Measurements from ENCODE around the gene DSEL. TPM values are rescaled to one million over a fixed set of nuclear protein-coding genes. Genes with fewer than 3 reads are reported as not detected.

DSEL gene
- total and polyA plus RNA-seq, 2 experiments from 2014 or later, result 4.0 to 18.9 TPM

GRCh38 chr18:67508146-67508545 is 8.4 kb downstream of the DSEL start:
- Histone ChIP-seq H3K79me2 (no peaks in the 10 kb centered on the region), H3K9me3 (ENCODE audit: low read depth) (no peaks in the 10 kb centered on the region), H3K27me3 (no peaks in the 10 kb centered on the region), H3K36me3 (replicated peaks; ENCODE audit: insufficient read depth, low read depth) (no peaks in the 10 kb centered on the region), H3K4me3 (no peak overlapping the region), H3K9me2 (replicated peaks; ENCODE audit: insufficient read depth) (no peaks in the 10 kb centered on the region), H3K4me2 (no peak overlapping the region), H4K20me1 (ENCODE audit: insufficient read depth, poor library complexity, severe bottlenecking) (no peaks in the 10 kb centered on the region), H2AFZ (no peak overlapping the region), H3K27ac (no peak overlapping the region), H3K4me1 (ENCODE audit: insufficient read depth) (peaks cover 8% of the 10 kb centered on the region)
- WGBS (ENCODE audit: low lambda C conversion rate, missing lambda C conversion rate), result 92% methylated on average over 2 of the region's 2 CpGs
- no peak for TF ChIP-seq CTCF (IDR thresholded peaks at IDR 0.05; ENCODE audit: poor library complexity)
- no peak for TF ChIP-seq EZH2phosphoT487 (IDR thresholded peaks at IDR 0.05; ENCODE audit: low read depth, severe bottlenecking, unreplicated experiment)
- no peak for TF ChIP-seq EZH2 (IDR thresholded peaks at IDR 0.05; ENCODE audit: borderline replicate concordance)
- DNase-seq (ENCODE audit: low spot score), result no peak

- DNase-seq (ENCODE audit: low spot score), result no peak
- no peak overlapping the region for H2AFZ ChIP-seq
- 94% methylated on average over 1 of the region's 1 CpG for WGBS (ENCODE audit: low lambda C conversion rate, missing lambda C conversion rate)
- H3K9me3 ChIP-seq (ENCODE audit: low read depth), result no peaks in the 10 kb centered on the region
- H3K4me2 ChIP-seq, result no peak overlapping the region
- no peaks in the 10 kb centered on the region for H3K79me2 ChIP-seq
- no peaks in the 10 kb centered on the region for H3K36me3 ChIP-seq (replicated peaks; ENCODE audit: insufficient read depth, low read depth)
- no peaks in the 10 kb centered on the region for H4K20me1 ChIP-seq (ENCODE audit: insufficient read depth, poor library complexity, severe bottlenecking)
- no peaks in the 10 kb centered on the region for H3K4me1 ChIP-seq (ENCODE audit: insufficient read depth)
- H3K27me3 ChIP-seq, result no peaks in the 10 kb centered on the region
- TF ChIP-seq EZH2 (IDR thresholded peaks at IDR 0.05; ENCODE audit: borderline replicate concordance) (no peak), EZH2phosphoT487 (IDR thresholded peaks at IDR 0.05; ENCODE audit: low read depth, severe bottlenecking, unreplicated experiment) (no peak), CTCF (IDR thresholded peaks at IDR 0.05; ENCODE audit: poor library complexity) (no peak)
- H3K27ac ChIP-seq, result no peak overlapping the region
- H3K9me2 ChIP-seq (replicated peaks; ENCODE audit: insufficient read depth), result no peaks in the 10 kb centered on the region
- H3K4me3 ChIP-seq, result no peak overlapping the region
Observed at GRCh38 chr18:67504739-67505138, 11.8 kb downstream of the DSEL start.

- WGBS (ENCODE audit: low lambda C conversion rate, missing lambda C conversion rate), result 92% methylated on average over 3 of the region's 3 CpGs
- Histone ChIP-seq H3K4me3 (no peak overlapping the region), H3K4me2 (no peak overlapping the region), H3K27me3 (no peaks in the 10 kb centered on the region), H3K9me3 (ENCODE audit: low read depth) (no peaks in the 10 kb centered on the region), H3K4me1 (ENCODE audit: insufficient read depth) (no peaks in the 10 kb centered on the region), H3K36me3 (replicated peaks; ENCODE audit: insufficient read depth, low read depth) (no peaks in the 10 kb centered on the region), H3K79me2 (no peaks in the 10 kb centered on the region), H3K27ac (no peak overlapping the region), H4K20me1 (ENCODE audit: insufficient read depth, poor library complexity, severe bottlenecking) (no peaks in the 10 kb centered on the region), H3K9me2 (replicated peaks; ENCODE audit: insufficient read depth) (no peaks in the 10 kb centered on the region), H2AFZ (no peak overlapping the region)
- DNase-seq (ENCODE audit: low spot score), result no peak
- TF ChIP-seq EZH2 (IDR thresholded peaks at IDR 0.05; ENCODE audit: borderline replicate concordance) (no peak), EZH2phosphoT487 (IDR thresholded peaks at IDR 0.05; ENCODE audit: low read depth, severe bottlenecking, unreplicated experiment) (no peak), CTCF (IDR thresholded peaks at IDR 0.05; ENCODE audit: poor library complexity) (no peak)
Observed at GRCh38 chr18:67500522-67501205, 15.9 kb downstream of the DSEL start.

Measured in hepatocyte (in vitro differentiated cells).